A673 (cell line): Measurements from ENCODE around the gene S100A4. TPM values are rescaled to one million over a fixed set of nuclear protein-coding genes. Genes with fewer than 3 reads are reported as not detected.

Experiments used
- BruUV-seq: library from RNA; stranded (reverse); fragments of 400-500 nt; replicated peaks from 2 replicates; lab custom pipeline; 2021; lab: Mats Ljungman, UMichigan
- CTCF ChIA-PET: fragments of 300-600 bp; sonication (Branson Sonifier 250); formaldehyde crosslinking; loops from one replicate; lab custom pipeline; 2022; ENCODE audit warnings: antibody characterized with exemption; lab: Charles Lee
- POLR2A ChIA-PET: fragments of 300-600 bp; sonication (Branson Sonifier 250); formaldehyde crosslinking; loops from one replicate; lab custom pipeline; 2022; ENCODE audit warnings: antibody characterized with exemption; ENCODE audit not compliant: low non-redundant PET; lab: Charles Lee
- DNase-seq: peaks from one replicate; pipeline ENCODE4 v3.0.0-alpha.2; 2015; ENCODE audit warnings: low spot score
- H3K27ac ChIP-seq: fragments of 200-600 bp; sonication (generic); 2 replicates; pipeline ENCODE4 v1.5.1; 2016; ENCODE audit warnings: mixed run types, low read depth, mild to moderate bottlenecking, mixed read lengths, antibody characterized with exemption, low read length; ENCODE audit not compliant: poor library complexity, severe bottlenecking
- H3K27me3 ChIP-seq: fragments of 200-600 bp; sonication (generic); replicated peaks from 2 replicates; pipeline ENCODE4 v1.6.1; 2017; ENCODE audit warnings: mixed run types, low read depth, mild to moderate bottlenecking, mixed read lengths, antibody characterized with exemption, low read length; ENCODE audit not compliant: insufficient read depth, poor library complexity
- H3K36me3 ChIP-seq: fragments of 200-600 bp; sonication (generic); 2 replicates; pipeline ENCODE4 v1.6.1; 2016; ENCODE audit warnings: mixed run types, mild to moderate bottlenecking, mixed read lengths, antibody characterized with exemption, low read length; ENCODE audit not compliant: insufficient read depth, poor library complexity, severe bottlenecking
- H3K4me1 ChIP-seq: fragments of 200-600 bp; sonication (generic); 2 replicates; pipeline ENCODE4 v1.6.1; 2017; ENCODE audit warnings: mixed run types, mild to moderate bottlenecking, mixed read lengths, antibody characterized with exemption, low read length; ENCODE audit not compliant: insufficient read depth, poor library complexity, severe bottlenecking
- H3K4me3 ChIP-seq: fragments of 200-600 bp; sonication (generic); 2 replicates; pipeline ENCODE4 v1.5.1; 2016; ENCODE audit warnings: low read depth, mixed run types, mild to moderate bottlenecking, mixed read lengths, low read length; ENCODE audit not compliant: poor library complexity, severe bottlenecking
- H3K9me3 ChIP-seq: fragments of 200-600 bp; sonication (generic); 2 replicates; pipeline ENCODE4 v1.6.1; 2016; ENCODE audit warnings: mixed run types, low read depth, mild to moderate bottlenecking, mixed read lengths, antibody characterized with exemption, low read length; ENCODE audit not compliant: poor library complexity, severe bottlenecking
- EZH2 ChIP-seq: fragments of 200-600 bp; sonication (generic); IDR thresholded peaks from 2 replicates; pipeline ENCODE4 v1.6.1; 2017; ENCODE audit warnings: borderline replicate concordance, low read depth, mild to moderate bottlenecking, mixed read lengths, antibody characterized with exemption, low read length; ENCODE audit not compliant: poor library complexity, severe bottlenecking
- intact Hi-C: fragments of 100-400 bp; cut with micrococcal nuclease; formaldehyde crosslinking; loops from one replicate; pipeline ENCODE4 v1.10.0; 2022; ENCODE audit not compliant: unreplicated experiment
- total RNA-seq: library from RNA; stranded (reverse); gene quantifications from 2 replicates; pipeline ENCODE4 v1.2.3, GENCODE V29; 2021
- TF ChIP-seq, protein P1 (sequence below): fragments of 300-800, 200-600 bp; sonication (generic); conservative IDR thresholded peaks from 2 replicates; pipeline ENCODE4 v1.5.1; 2017; ENCODE audit warnings: low read depth, mild to moderate bottlenecking, antibody characterized with exemption, low read length, moderate library complexity, mixed read lengths

Gene S100A4
- total RNA-seq, 1 experiment from 2014 or later: 20.0 TPM

GRCh38 chr1:153572569-153573015, 27.0 kb upstream of the S100A4 start:
- H3K4me1 ChIP-seq: peaks cover 9% of the 10 kb centered on the region
- TF ChIP-seq, protein P1, sequence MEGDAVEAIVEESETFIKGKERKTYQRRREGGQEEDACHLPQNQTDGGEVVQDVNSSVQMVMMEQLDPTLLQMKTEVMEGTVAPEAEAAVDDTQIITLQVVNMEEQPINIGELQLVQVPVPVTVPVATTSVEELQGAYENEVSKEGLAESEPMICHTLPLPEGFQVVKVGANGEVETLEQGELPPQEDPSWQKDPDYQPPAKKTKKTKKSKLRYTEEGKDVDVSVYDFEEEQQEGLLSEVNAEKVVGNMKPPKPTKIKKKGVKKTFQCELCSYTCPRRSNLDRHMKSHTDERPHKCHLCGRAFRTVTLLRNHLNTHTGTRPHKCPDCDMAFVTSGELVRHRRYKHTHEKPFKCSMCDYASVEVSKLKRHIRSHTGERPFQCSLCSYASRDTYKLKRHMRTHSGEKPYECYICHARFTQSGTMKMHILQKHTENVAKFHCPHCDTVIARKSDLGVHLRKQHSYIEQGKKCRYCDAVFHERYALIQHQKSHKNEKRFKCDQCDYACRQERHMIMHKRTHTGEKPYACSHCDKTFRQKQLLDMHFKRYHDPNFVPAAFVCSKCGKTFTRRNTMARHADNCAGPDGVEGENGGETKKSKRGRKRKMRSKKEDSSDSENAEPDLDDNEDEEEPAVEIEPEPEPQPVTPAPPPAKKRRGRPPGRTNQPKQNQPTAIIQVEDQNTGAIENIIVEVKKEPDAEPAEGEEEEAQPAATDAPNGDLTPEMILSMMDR: peak; percentile 62
- no peak for TF ChIP-seq EZH2
- no peaks in the 10 kb centered on the region for H3K36me3 ChIP-seq
- POLR2A ChIA-PET: no interaction called here
- CTCF ChIA-PET: interaction anchor here (0.9 to 1.0 kb wide), 2 partner anchors 45 to 151 kb away, joined by 3 read pairs; no protein-coding TSS in a partner anchor
- intact Hi-C loops: no loop called here
- H3K27ac ChIP-seq: no peak overlapping the region
- no TSS peak for BruUV-seq
- DNase-seq: peak; percentile 56
- H3K4me3 ChIP-seq: no peak overlapping the region
- no peaks in the 10 kb centered on the region for H3K27me3 ChIP-seq
- no peaks in the 10 kb centered on the region for H3K9me3 ChIP-seq

- no peak for DNase-seq
- no peaks in the 10 kb centered on the region for H3K36me3 ChIP-seq
- BruUV-seq: no TSS peak
- no peak overlapping the region for H3K4me3 ChIP-seq
- no peaks in the 10 kb centered on the region for H3K9me3 ChIP-seq
- ChIA-PET CTCF (interaction anchor here (0.9 to 1.5 kb wide), 2 partner anchors 46 to 151 kb away, joined by 3 read pairs; no protein-coding TSS in a partner anchor), POLR2A (no interaction called here)
- no peaks in the 10 kb centered on the region for H3K27me3 ChIP-seq
- intact Hi-C loops: no loop called here
- TF ChIP-seq, protein P1: no peak
- H3K27ac ChIP-seq: no peak overlapping the region
- H3K4me1 ChIP-seq: peaks cover 13% of the 10 kb centered on the region
Measured at GRCh38 chr1:153571706-153572105, 26.1 kb upstream of the S100A4 start.

DNA sequence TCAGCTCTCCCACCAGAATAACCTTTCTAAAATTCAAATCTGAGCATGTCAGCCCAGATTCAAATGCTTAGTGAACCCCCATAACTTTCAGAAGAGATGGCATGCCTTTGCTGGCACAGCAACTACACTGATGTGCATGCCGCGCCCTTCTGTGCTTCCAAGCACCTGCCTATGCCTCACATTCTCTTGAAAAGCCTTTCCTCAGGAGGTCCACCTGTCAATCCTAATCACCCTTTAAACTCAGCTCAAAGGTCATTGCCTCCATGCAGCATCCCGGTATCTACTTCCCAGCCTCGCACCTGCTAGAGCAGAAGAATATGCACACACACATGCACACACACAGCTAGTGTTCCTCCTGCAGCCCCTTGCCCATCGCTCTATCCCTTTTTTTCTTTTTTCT, 25.3 kb upstream of the S100A4 start:
- peaks cover 20% of the 10 kb centered on the region for H3K4me1 ChIP-seq
- ChIA-PET POLR2A (no interaction called here), CTCF (interaction anchor here (0.6 to 1.5 kb wide), 2 partner anchors 34 to 47 kb away, joined by 3 to 5 read pairs; no protein-coding TSS in a partner anchor)
- no peaks in the 10 kb centered on the region for H3K27me3 ChIP-seq
- H3K4me3 ChIP-seq: no peak overlapping the region
- BruUV-seq: no TSS peak
- intact Hi-C loops: no loop called here
- no peak for DNase-seq
- H3K27ac ChIP-seq: no peak overlapping the region
- no peaks in the 10 kb centered on the region for H3K36me3 ChIP-seq
- H3K9me3 ChIP-seq: no peaks in the 10 kb centered on the region
- TF ChIP-seq, protein P1: no peak
- no peak for TF ChIP-seq EZH2
